Loucy (cell line): ENCODE results near the gene TRAPPC5.

Experiments used
- H2AFZ ChIP-seq: fragments of 200-600 bp; sonication (generic); 2 replicates; pipeline ENCODE4 v1.6.0; 2016; ENCODE audit warnings: antibody characterized with exemption, mild to moderate bottlenecking, low read length, moderate library complexity
- H3F3A ChIP-seq: fragments of 200-600 bp; 2 replicates; pipeline ENCODE4 v1.6.0; 2016; ENCODE audit warnings: antibody characterized with exemption, low read depth, mild to moderate bottlenecking
- H3K27me3 ChIP-seq: fragments of 200-600 bp; sonication (generic); 2 replicates; pipeline ENCODE4 v1.6.1; 2014; ENCODE audit warnings: low read length, mild to moderate bottlenecking; ENCODE audit not compliant: insufficient read depth, poor library complexity, severe bottlenecking
- H3K36me3 ChIP-seq: fragments of 200-600 bp; sonication (generic); 2 replicates; pipeline ENCODE4 v1.6.1; 2016; ENCODE audit warnings: low read length; ENCODE audit not compliant: insufficient read depth
- H3K4me1 ChIP-seq: fragments of 200-600 bp; sonication (generic); 2 replicates; pipeline ENCODE4 v1.5.1; 2014; ENCODE audit warnings: low read length, mild to moderate bottlenecking; ENCODE audit not compliant: insufficient read depth, poor library complexity, severe bottlenecking
- H3K4me2 ChIP-seq: fragments of 200-600 bp; sonication (generic); 2 replicates; pipeline ENCODE4 v1.6.0; 2014; ENCODE audit warnings: antibody characterized with exemption, low read length, low read depth, mild to moderate bottlenecking; ENCODE audit not compliant: poor library complexity, severe bottlenecking
- H3K4me3 ChIP-seq: fragments of 200-600 bp; sonication (generic); 2 replicates; pipeline ENCODE4 v1.5.1; 2014; ENCODE audit warnings: low read length, mild to moderate bottlenecking, mixed read lengths; ENCODE audit not compliant: poor library complexity, severe bottlenecking
- H3K79me2 ChIP-seq: fragments of 200-600 bp; sonication (generic); 2 replicates; pipeline ENCODE4 v1.6.1; 2014; ENCODE audit warnings: low read length; ENCODE audit not compliant: insufficient read depth
- H3K9ac ChIP-seq: fragments of 200-600 bp; sonication (generic); 2 replicates; pipeline ENCODE4 v1.6.0; 2014; ENCODE audit warnings: mild to moderate bottlenecking, low read depth, low read length, moderate library complexity; ENCODE audit not compliant: poor library complexity, severe bottlenecking
- H3K9me2 ChIP-seq: fragments of 200-600 bp; sonication (generic); replicated peaks from 2 replicates; pipeline ENCODE4 v1.6.1; 2016; ENCODE audit warnings: low read depth, low read length, mixed read lengths
- H3K9me3 ChIP-seq: fragments of 200-600 bp; sonication (generic); 2 replicates; pipeline ENCODE4 v1.6.1; 2014; ENCODE audit warnings: mild to moderate bottlenecking, antibody characterized with exemption, low read length, low read depth; ENCODE audit not compliant: insufficient read depth
- H4K20me1 ChIP-seq: fragments of 200-600 bp; sonication (generic); 2 replicates; pipeline ENCODE4 v1.6.0; 2014; ENCODE audit warnings: antibody characterized with exemption, low read length, mild to moderate bottlenecking; ENCODE audit not compliant: insufficient read depth, poor library complexity, severe bottlenecking
- CTCF ChIP-seq: fragments of 200-600 bp; sonication (generic); conservative IDR thresholded peaks from 2 replicates; pipeline ENCODE4 v1.5.1; 2014; ENCODE audit warnings: mild to moderate bottlenecking, antibody characterized with exemption, low read length
- EZH2phosphoT487 ChIP-seq: fragments of 200-600 bp; IDR thresholded peaks from 2 replicates; pipeline ENCODE4 v1.6.1; 2018; ENCODE audit warnings: antibody characterized with exemption, mild to moderate bottlenecking, moderate library complexity, borderline replicate concordance

Gene TRAPPC5

DNA sequence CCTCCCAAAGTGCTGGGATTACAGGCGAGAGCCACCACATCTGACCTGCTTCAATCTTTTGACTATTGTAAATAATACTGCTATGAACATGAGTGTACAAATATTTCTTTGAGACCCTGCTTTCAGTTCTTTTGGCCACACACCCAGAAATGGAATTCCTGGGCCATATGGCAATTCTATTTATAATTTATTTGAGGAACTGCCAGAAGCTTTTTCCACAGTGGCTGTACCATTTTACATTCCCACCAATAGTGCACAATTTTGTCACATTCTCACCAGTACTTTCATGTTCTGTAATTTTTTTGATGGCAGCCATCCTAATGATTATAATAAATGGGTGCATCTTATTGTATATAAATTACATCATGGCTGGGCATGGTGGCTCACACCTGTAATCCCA, 35.0 kb downstream of the TRAPPC5 start:
- Histone ChIP-seq H3K4me1 (no peaks in the 10 kb centered on the region), H3K4me2 (no peak overlapping the region), H2AFZ (no peak overlapping the region), H3K9ac (no peak overlapping the region), H3K4me3 (no peak overlapping the region), H3K9me3 (no peaks in the 10 kb centered on the region), H4K20me1 (no peaks in the 10 kb centered on the region), H3K79me2 (no peaks in the 10 kb centered on the region), H3K9me2 (no peaks in the 10 kb centered on the region), H3K36me3 (no peaks in the 10 kb centered on the region), H3F3A (no peaks in the 10 kb centered on the region), H3K27me3 (no peaks in the 10 kb centered on the region)
- no peak for TF ChIP-seq EZH2phosphoT487
- no peak for TF ChIP-seq CTCF

DNA sequence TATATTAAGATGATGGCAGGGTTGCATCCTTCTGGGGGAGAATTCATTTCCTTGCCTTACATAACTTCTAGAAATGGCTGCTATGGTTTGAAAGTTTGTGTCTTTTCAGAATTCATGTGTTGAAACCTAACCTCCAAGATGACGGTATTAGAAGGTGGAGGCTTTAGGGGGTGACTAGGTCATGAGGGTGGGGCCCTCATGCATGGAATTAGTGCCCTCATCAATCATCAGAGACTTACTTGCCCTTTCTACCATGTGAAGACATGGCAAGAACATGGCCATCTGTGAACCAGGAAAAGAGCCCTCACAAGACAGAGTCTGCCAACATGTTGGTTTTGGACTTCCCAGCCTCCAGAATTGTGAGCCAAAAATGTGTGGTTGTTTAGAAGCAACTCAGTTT, 36.1 kb downstream of the TRAPPC5 start:
- Histone ChIP-seq H3K79me2 (no peaks in the 10 kb centered on the region), H3K27me3 (no peaks in the 10 kb centered on the region), H4K20me1 (no peaks in the 10 kb centered on the region), H3F3A (no peaks in the 10 kb centered on the region), H3K36me3 (no peaks in the 10 kb centered on the region), H3K4me3 (no peak overlapping the region), H3K9ac (no peak overlapping the region), H3K4me1 (no peaks in the 10 kb centered on the region), H3K9me2 (no peaks in the 10 kb centered on the region), H2AFZ (no peak overlapping the region), H3K4me2 (no peak overlapping the region), H3K9me3 (no peaks in the 10 kb centered on the region)
- no peak for TF ChIP-seq EZH2phosphoT487
- no peak for TF ChIP-seq CTCF

- H3K79me2 ChIP-seq: no peaks in the 10 kb centered on the region
- TF ChIP-seq EZH2phosphoT487 (no peak), CTCF (no peak)
- H3K9ac ChIP-seq: no peak overlapping the region
- no peaks in the 10 kb centered on the region for H3K27me3 ChIP-seq
- no peak overlapping the region for H2AFZ ChIP-seq
- H3K4me2 ChIP-seq: no peak overlapping the region
- no peaks in the 10 kb centered on the region for H3K9me2 ChIP-seq
- no peak overlapping the region for H3K4me3 ChIP-seq
- no peaks in the 10 kb centered on the region for H3K4me1 ChIP-seq
- H3F3A ChIP-seq: no peaks in the 10 kb centered on the region
- H4K20me1 ChIP-seq: no peaks in the 10 kb centered on the region
- H3K9me3 ChIP-seq: no peaks in the 10 kb centered on the region
- no peaks in the 10 kb centered on the region for H3K36me3 ChIP-seq
These were observed 38.0 kb downstream of the TRAPPC5 start for GRCh38 chr19:7718668-7719067.
